CD4-positive, CD25-positive, alpha-beta regulatory T cell (primary cell): ENCODE data around the gene CES2. TPM values are rescaled to one million over a fixed set of nuclear protein-coding genes. Genes with fewer than 3 reads are reported as not detected.
"Not testable (repeated sequence)": the region's sequence is repeated elsewhere in the genome, so short reads cannot be mapped to it uniquely, and the experiment has no call there.

Experiments
- ATAC-seq, 2 donors: fragments of 150-1000 bp; cut with Tn5 transposase; one replicate each; pipeline ENCODE4 v1.10.0; 2021; ENCODE audit warnings: low read depth in 2 of 2, moderate number of reproducible peaks in 2 of 2, moderate library complexity in 1 of 2
- DNase-seq, 3 donors: peaks; one replicate each; pipeline versions ENCODE4 v3.0.0 to v3.0.0-alpha.2; 2012 to 2022; ENCODE audit warnings: mixed read lengths in 1 of 3
- H3K27ac ChIP-seq: one replicate; pipeline ENCODE4 v1.7.0; 2013; ENCODE audit warnings: mild to moderate bottlenecking, low read length; ENCODE audit not compliant: insufficient read depth, poor library complexity, severe bottlenecking
- H3K27me3 ChIP-seq: one replicate; pipeline ENCODE4 v1.7.0; 2013; ENCODE audit warnings: low read length; ENCODE audit not compliant: control insufficient read depth, insufficient read depth
- H3K36me3 ChIP-seq: one replicate; pipeline ENCODE4 v1.7.0; 2013; ENCODE audit warnings: mild to moderate bottlenecking, low read length, moderate library complexity; ENCODE audit not compliant: control insufficient read depth, insufficient read depth
- H3K4me1 ChIP-seq: 2 replicates; pipeline ENCODE4 v1.7.0; 2013; ENCODE audit warnings: mild to moderate bottlenecking, low read length; ENCODE audit not compliant: insufficient read depth, control insufficient read depth, poor library complexity, severe bottlenecking
- H3K4me3 ChIP-seq: one replicate; pipeline ENCODE4 v1.7.0; 2013; ENCODE audit warnings: low read depth, mild to moderate bottlenecking, low read length, moderate library complexity
- H3K9me3 ChIP-seq, 2 experiments: 1 replicate in 1 of 2; 2 replicates in 1 of 2; pipeline ENCODE4 v1.7.0; 2013; ENCODE audit warnings: low read length in 2 of 2, mild to moderate bottlenecking in 1 of 2, moderate library complexity in 1 of 2; ENCODE audit not compliant: control insufficient read depth in 2 of 2
- H3K27ac Mint-ChIP-seq, 3 donors: one replicate each; pipeline ENCODE4 v1.8.0; 2020 to 2022; ENCODE audit warnings: mild to moderate bottlenecking in 3 of 3, mixed read lengths in 3 of 3, moderate library complexity in 2 of 3
- H3K27me3 Mint-ChIP-seq: one replicate; pipeline ENCODE4 v1.8.0; 2022; ENCODE audit warnings: mild to moderate bottlenecking, mixed read lengths
- H3K36me3 Mint-ChIP-seq: one replicate; pipeline ENCODE4 v1.8.0; 2020; ENCODE audit warnings: mixed read lengths
- H3K4me1 Mint-ChIP-seq, 4 donors: one replicate each; pipeline ENCODE4 v1.8.0; 2020 to 2022; ENCODE audit warnings: mixed read lengths in 4 of 4, mild to moderate bottlenecking in 1 of 4
- H3K4me3 Mint-ChIP-seq, 4 donors: one replicate each; pipeline ENCODE4 v1.8.0; 2020 to 2022; ENCODE audit warnings: mild to moderate bottlenecking in 4 of 4, mixed read lengths in 4 of 4, moderate library complexity in 3 of 4
- H3K9me3 Mint-ChIP-seq, 7 donors: one replicate each; pipeline ENCODE4 v1.8.0; 2020 to 2022; ENCODE audit warnings: mixed read lengths in 7 of 7, mild to moderate bottlenecking in 3 of 7, moderate library complexity in 2 of 7
- polyA plus RNA-seq, 4 donors: library from polyadenylated mRNA; unstranded; fragments of 300-500 nt; fragmentation: Illumina TruSeq; gene quantifications; one replicate each; pipeline ENCODE4 v1.2.3, GENCODE V29; 2021
- total RNA-seq: library from RNA; stranded (reverse); gene quantifications from one replicate; pipeline ENCODE4 v1.2.3, GENCODE V29; 2022

The CES2 gene
- total and polyA plus RNA-seq, 5 donors from 2014 or later = 19.3 to 35.4 (median 19.9) TPM

GRCh38 chr16:66943426-66944053 lies 8.2 kb downstream of the CES2 start:
- Histone ChIP-seq H3K27me3 (no peaks in the 10 kb centered on the region), H3K27ac (no peak overlapping the region), H3K9me3 (no peaks in the 10 kb centered on the region), H3K36me3 (peaks cover 47% of the 10 kb centered on the region), H3K4me1 (peaks cover 13% of the 10 kb centered on the region), H3K4me3 (no peak overlapping the region)
- DNase-seq = no peak
- Mint-ChIP-seq H3K36me3 (peaks cover 23% of the 10 kb centered on the region), H3K4me1 (peaks cover 0 to 22% (median 11%) of the 10 kb centered on the region in 4 donors), H3K27ac (no peak overlapping the region), H3K27me3 (peaks cover 16% of the 10 kb centered on the region), H3K4me3 (peak overlapping the region in 1 of 4 donors; percentile 7), H3K9me3 (no peaks in the 10 kb centered on the region)
- no peak for ATAC-seq

DNA sequence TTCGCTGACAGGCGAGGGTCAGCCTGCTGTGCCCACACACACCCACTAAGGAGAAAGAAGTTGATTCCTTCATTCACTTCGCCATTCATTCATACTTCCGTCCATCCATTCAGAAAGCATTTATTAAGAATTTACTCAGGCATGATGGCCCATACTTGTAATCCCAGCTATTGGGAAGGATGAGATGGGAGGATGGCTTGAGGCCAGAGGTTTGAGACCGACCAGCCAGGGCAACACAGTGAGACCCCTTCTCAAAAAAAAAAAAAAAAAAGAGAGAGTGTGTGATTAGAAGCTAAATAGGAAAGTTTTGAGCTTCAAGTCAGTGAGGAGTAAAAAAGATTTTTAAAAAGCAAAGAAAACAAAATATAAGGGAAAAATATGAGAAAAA lies 8.7 kb downstream of the CES2 start:
- ATAC-seq (no peak), DNase-seq (no peak)
- H3K27me3 Mint-ChIP-seq = peaks cover 21% of the 10 kb centered on the region
- peaks cover 0 to 24% (median 12%) of the 10 kb centered on the region in 4 donors for H3K4me1 Mint-ChIP-seq
- no peaks in the 10 kb centered on the region for H3K9me3 ChIP-seq
- H3K27me3 ChIP-seq = no peaks in the 10 kb centered on the region
- H3K27ac ChIP-seq = no peak overlapping the region
- H3K27ac Mint-ChIP-seq = no peak overlapping the region
- H3K4me3 Mint-ChIP-seq = no peak overlapping the region
- H3K36me3 Mint-ChIP-seq = peaks cover 23% of the 10 kb centered on the region
- H3K4me1 ChIP-seq = peaks cover 18% of the 10 kb centered on the region
- H3K9me3 Mint-ChIP-seq = no peaks in the 10 kb centered on the region
- H3K4me3 ChIP-seq = no peak overlapping the region
- peaks cover 44% of the 10 kb centered on the region for H3K36me3 ChIP-seq

DNA sequence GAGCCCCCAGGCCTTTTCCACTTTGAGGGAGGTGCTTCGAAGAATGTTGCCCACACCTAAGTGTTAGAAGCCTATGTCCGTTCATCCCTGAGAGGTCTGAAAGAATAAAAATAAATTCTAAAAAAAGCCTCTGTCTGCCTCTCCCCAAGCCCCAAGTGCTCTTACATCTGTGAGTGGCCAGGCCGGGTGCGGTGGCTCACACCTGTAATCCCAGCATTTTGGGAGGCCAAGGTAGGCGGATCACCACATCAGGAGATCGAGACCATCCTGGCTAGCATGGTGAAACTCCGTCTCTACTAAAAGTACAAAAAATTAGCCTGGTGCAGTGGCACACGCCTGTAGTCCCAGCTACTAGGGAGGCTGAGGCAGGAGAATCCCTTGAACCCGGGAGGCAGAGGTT lies 9.7 kb downstream of the CES2 start:
- peaks cover 18% of the 10 kb centered on the region for H3K4me1 ChIP-seq
- peaks cover 28% of the 10 kb centered on the region for H3K27me3 Mint-ChIP-seq
- not testable (repeated sequence) for H3K27ac Mint-ChIP-seq, H3K27ac ChIP-seq, DNase-seq, H3K4me3 ChIP-seq, H3K27me3 ChIP-seq, H3K9me3 Mint-ChIP-seq, H3K4me3 Mint-ChIP-seq, H3K9me3 ChIP-seq, ATAC-seq
- peaks cover 34% of the 10 kb centered on the region for H3K36me3 ChIP-seq
- H3K4me1 Mint-ChIP-seq = peaks cover 0 to 28% (median 12%) of the 10 kb centered on the region in 4 donors
- H3K36me3 Mint-ChIP-seq = peaks cover 17% of the 10 kb centered on the region

DNA sequence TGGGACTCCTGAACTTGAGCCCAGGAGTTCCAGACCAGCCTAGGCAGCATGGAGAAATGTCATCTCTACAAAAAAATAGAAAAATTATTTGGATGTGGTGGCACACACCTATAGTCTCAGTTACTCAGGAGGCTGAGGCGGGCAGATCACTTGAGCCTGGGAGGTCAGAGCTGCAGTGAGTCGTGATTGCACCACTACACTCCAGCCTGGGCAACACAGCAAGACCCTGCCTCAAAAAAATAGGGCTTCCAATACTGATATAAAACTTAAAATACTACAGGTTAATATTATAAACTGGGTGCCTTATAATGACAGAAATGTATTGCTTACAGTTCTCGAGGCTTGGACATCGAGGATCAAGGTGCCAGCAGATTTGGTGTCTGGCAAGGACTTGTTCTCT lies 10.6 kb downstream of the CES2 start:
- no peaks in the 10 kb centered on the region for H3K9me3 Mint-ChIP-seq
- H3K27ac Mint-ChIP-seq = no peak overlapping the region
- Histone ChIP-seq H3K27ac (no peak overlapping the region), H3K4me1 (peaks cover 18% of the 10 kb centered on the region), H3K36me3 (peaks cover 25% of the 10 kb centered on the region), H3K9me3 (no peaks in the 10 kb centered on the region), H3K4me3 (no peak overlapping the region), H3K27me3 (peaks cover 13% of the 10 kb centered on the region)
- ATAC-seq (no peak), DNase-seq (no peak)
- peaks cover 15% of the 10 kb centered on the region for H3K36me3 Mint-ChIP-seq
- H3K4me3 Mint-ChIP-seq = peak overlapping the region in 1 of 4 donors; percentile 55
- H3K27me3 Mint-ChIP-seq = peaks cover 36% of the 10 kb centered on the region
- peaks cover 0 to 29% (median 13%) of the 10 kb centered on the region in 4 donors for H3K4me1 Mint-ChIP-seq

GRCh38 chr16:66946541-66946940 lies 11.2 kb downstream of the CES2 start:
- peaks cover 18% of the 10 kb centered on the region for H3K4me1 ChIP-seq
- peak overlapping the region in 1 of 4 donors; percentile 55 for H3K4me3 Mint-ChIP-seq
- H3K27ac ChIP-seq = no peak overlapping the region
- H3K27me3 Mint-ChIP-seq = peaks cover 41% of the 10 kb centered on the region
- H3K36me3 ChIP-seq = peaks cover 19% of the 10 kb centered on the region
- H3K27me3 ChIP-seq = peaks cover 15% of the 10 kb centered on the region
- H3K36me3 Mint-ChIP-seq = peaks cover 15% of the 10 kb centered on the region
- H3K9me3 ChIP-seq = peaks cover 0 to 4% of the 10 kb centered on the region in 2 experiments
- H3K4me3 ChIP-seq = no peak overlapping the region
- no peaks in the 10 kb centered on the region for H3K9me3 Mint-ChIP-seq
- DNase-seq (no peak), ATAC-seq (no peak)
- H3K4me1 Mint-ChIP-seq = peaks cover 0 to 29% (median 13%) of the 10 kb centered on the region in 4 donors
- H3K27ac Mint-ChIP-seq = no peak overlapping the region

DNA sequence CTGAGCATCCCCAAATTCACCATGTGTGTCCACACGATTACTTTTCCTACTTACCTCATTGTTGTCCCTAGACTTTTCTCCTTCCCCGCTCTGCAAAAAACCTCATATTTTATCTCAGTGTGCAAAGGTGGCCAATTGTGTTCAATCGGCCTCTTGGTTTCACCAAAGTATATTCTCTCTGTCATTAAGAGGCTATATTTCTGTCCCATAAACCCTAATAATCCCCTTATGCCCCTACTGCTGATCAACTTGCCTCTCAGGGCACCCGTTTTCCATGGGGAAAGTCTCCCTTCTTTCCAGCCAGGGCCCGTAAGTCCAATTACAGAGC lies 11.6 kb downstream of the CES2 start:
- H3K27ac ChIP-seq = no peak overlapping the region
- Mint-ChIP-seq H3K4me1 (peaks cover 0 to 29% (median 13%) of the 10 kb centered on the region in 4 donors), H3K27me3 (peaks cover 45% of the 10 kb centered on the region), H3K4me3 (peak overlapping the region; percentile 75 to 93 (median 88)), H3K9me3 (peaks cover 0 to 2% (median 0%) of the 10 kb centered on the region in 7 donors), H3K27ac (peak overlapping the region in 2 of 3 donors; percentile 6 to 89), H3K36me3 (peaks cover 14% of the 10 kb centered on the region)
- peaks cover 15% of the 10 kb centered on the region for H3K36me3 ChIP-seq
- peak overlapping the region; percentile 55 for H3K4me3 ChIP-seq
- H3K9me3 ChIP-seq = peaks cover 0 to 4% of the 10 kb centered on the region in 2 experiments
- peaks cover 18% of the 10 kb centered on the region for H3K4me1 ChIP-seq
- ATAC-seq (no peak), DNase-seq (no peak)
- peaks cover 18% of the 10 kb centered on the region for H3K27me3 ChIP-seq

DNA sequence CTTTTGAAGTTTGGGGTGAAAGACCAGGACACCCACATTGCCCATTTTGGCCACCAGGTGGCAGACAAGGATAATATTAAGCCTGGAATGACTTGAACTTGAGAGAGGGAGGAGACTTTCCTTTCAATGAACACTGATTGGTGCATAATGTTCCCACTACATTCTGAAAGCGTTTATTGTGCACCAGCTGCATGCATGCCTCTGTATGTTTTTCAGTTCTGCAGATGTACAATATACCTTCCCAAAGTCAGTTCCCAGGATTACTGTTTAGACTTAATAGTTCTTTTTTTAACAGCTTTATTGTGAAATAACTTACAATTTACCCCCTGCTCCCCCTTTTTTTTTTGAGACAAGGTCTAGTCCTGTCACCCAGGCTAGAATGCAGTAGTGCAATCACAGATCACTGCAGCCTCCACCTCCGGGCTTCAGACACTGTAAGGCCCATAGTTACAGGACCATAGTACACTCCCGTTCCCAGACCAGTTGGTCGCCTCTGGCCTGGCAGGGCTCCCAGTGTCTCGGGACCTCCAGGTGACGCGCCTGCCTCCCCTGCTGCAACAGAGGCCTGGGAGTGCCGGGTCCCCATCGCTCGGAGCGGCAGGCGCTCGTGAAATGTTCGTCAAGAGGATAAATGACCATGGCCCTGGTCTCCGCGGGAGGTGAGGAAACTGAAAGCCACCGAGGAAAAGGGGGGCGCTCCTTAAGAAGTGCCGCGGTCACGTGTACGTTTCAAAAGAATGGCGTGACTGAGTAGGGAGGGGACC lies 12.2 kb downstream of the CES2 start:
- Mint-ChIP-seq H3K36me3 (peaks cover 9% of the 10 kb centered on the region), H3K4me1 (peaks cover 0 to 29% (median 13%) of the 10 kb centered on the region in 4 donors), H3K9me3 (peaks cover 0 to 2% (median 0%) of the 10 kb centered on the region in 7 donors), H3K27me3 (peaks cover 50% of the 10 kb centered on the region), H3K27ac (peak overlapping the region in 2 of 3 donors; percentile 6 to 89), H3K4me3 (peak overlapping the region; percentile 75 to 93 (median 88))
- Histone ChIP-seq H3K4me3 (peak overlapping the region; percentile 55), H3K4me1 (peaks cover 18% of the 10 kb centered on the region), H3K27ac (no peak overlapping the region), H3K27me3 (peaks cover 18% of the 10 kb centered on the region), H3K9me3 (peaks cover 0 to 4% of the 10 kb centered on the region in 2 experiments), H3K36me3 (peaks cover 9% of the 10 kb centered on the region)
- DNase-seq = peak; percentile 76 to 89 (median 80)
- ATAC-seq = peak; percentile 85 to 87
